HEK293 (cell line): Measurements from ENCODE around the gene TMC3.

Experiments used
- CTCF ChIA-PET: fragments of 350-600 bp; formaldehyde crosslinking; extraction: SDS; loops from one replicate; lab custom pipeline; 2021; ENCODE audit warnings: antibody characterized with exemption; lab: Yijun Ruan, JAX
- POLR2A ChIA-PET: fragments of 300-600 bp; formaldehyde crosslinking; extraction: SDS; loops from one replicate; lab custom pipeline; 2020; ENCODE audit warnings: antibody characterized with exemption, inconsistent platforms; lab: Yijun Ruan, JAX
- H3K27ac ChIP-seq: fragments of 200-500 bp; sonication (Bioruptor generic); 2 replicates; pipeline ENCODE4 v1.5.1; 2014; ENCODE audit warnings: low read depth, low read length, control low read depth, inconsistent platforms; ENCODE audit errors: extremely low read depth
- H3K36me3 ChIP-seq, 2 experiments: fragments of 200-500 bp in 1 of 2; sonication (Bioruptor generic) in 1 of 2; 1 replicate in 1 of 2; 2 replicates in 1 of 2; pipeline ENCODE4 v1.5.1; 2014 to 2017; ENCODE audit warnings: inconsistent platforms in 2 of 2, low read length in 2 of 2; ENCODE audit not compliant: control insufficient read depth in 2 of 2, insufficient read depth in 1 of 2
- H3K4me1 ChIP-seq: fragments of 200-500 bp; sonication (Bioruptor generic); 2 replicates; pipeline ENCODE4 v1.5.1; 2014; ENCODE audit warnings: mild to moderate bottlenecking, low read length, inconsistent platforms; ENCODE audit not compliant: control insufficient read depth, insufficient read depth
- H3K4me3 ChIP-seq: 2 replicates; pipeline ENCODE4 v1.5.1; 2011; ENCODE audit warnings: low read depth, mild to moderate bottlenecking, control low read depth, low read length, moderate library complexity
- H3K9me3 ChIP-seq: fragments of 200-500 bp; sonication (Bioruptor generic); 2 replicates; pipeline ENCODE4 v1.5.1; 2014; ENCODE audit warnings: low read depth, low read length, inconsistent platforms; ENCODE audit not compliant: control insufficient read depth, insufficient read depth
- AEBP2 ChIP-seq: fragments of 450-650 bp; formaldehyde crosslinking; IDR thresholded peaks from 2 replicates; pipeline ENCODE4 v1.5.1; 2016; ENCODE audit warnings: missing biosample characterization, missing genetic modification characterization, borderline replicate concordance
- GFI1B ChIP-seq: fragments of 450-650 bp; formaldehyde crosslinking; IDR thresholded peaks from 2 replicates; pipeline ENCODE4 v1.5.1; 2016; ENCODE audit warnings: missing biosample characterization, missing genetic modification characterization
- KLF8 ChIP-seq: fragments of 450-650 bp; formaldehyde crosslinking; IDR thresholded peaks from 2 replicates; pipeline ENCODE4 v1.5.1; 2016; ENCODE audit warnings: missing biosample characterization, missing genetic modification characterization
- OVOL3 ChIP-seq: fragments of 450-650 bp; formaldehyde crosslinking; IDR thresholded peaks from 2 replicates; pipeline ENCODE4 v1.5.1; 2016; ENCODE audit warnings: missing biosample characterization, missing genetic modification characterization
- SETDB1 ChIP-seq: IDR thresholded peaks from one replicate; pipeline ENCODE4 v1.6.1; 2017; ENCODE audit warnings: mild to moderate bottlenecking, low read length, moderate library complexity, mixed read lengths; ENCODE audit not compliant: insufficient read length
- TCF7L2 ChIP-seq: IDR thresholded peaks from 2 replicates; pipeline ENCODE4 v1.6.1; 2011; ENCODE audit warnings: low read depth, mild to moderate bottlenecking, inconsistent platforms, low read length, moderate library complexity, borderline replicate concordance
- ZBTB17 ChIP-seq: fragments of 450-650 bp; formaldehyde crosslinking; IDR thresholded peaks from 2 replicates; pipeline ENCODE4 v1.5.1; 2016; ENCODE audit warnings: missing biosample characterization, missing genetic modification characterization
- ZNF157 ChIP-seq: fragments of 450-650 bp; formaldehyde crosslinking; IDR thresholded peaks from 2 replicates; pipeline ENCODE4 v1.5.1; 2016; ENCODE audit warnings: missing biosample characterization, missing genetic modification characterization
- ZNF214 ChIP-seq: fragments of 450-650 bp; formaldehyde crosslinking; IDR thresholded peaks from 2 replicates; pipeline ENCODE4 v1.5.1; 2017; ENCODE audit warnings: missing biosample characterization, mild to moderate bottlenecking, missing genetic modification characterization, borderline replicate concordance
- ZNF26 ChIP-seq: fragments of 450-650 bp; formaldehyde crosslinking; IDR thresholded peaks from 2 replicates; pipeline ENCODE4 v1.5.1; 2016; ENCODE audit warnings: missing biosample characterization, missing genetic modification characterization
- ZNF449 ChIP-seq: fragments of 450-650 bp; formaldehyde crosslinking; IDR thresholded peaks from 2 replicates; pipeline ENCODE4 v1.5.1; 2017; ENCODE audit warnings: missing biosample characterization, mild to moderate bottlenecking, missing genetic modification characterization, moderate library complexity
- ZNF692 ChIP-seq: fragments of 450-650 bp; formaldehyde crosslinking; IDR thresholded peaks from 2 replicates; pipeline ENCODE4 v1.5.1; 2016; ENCODE audit warnings: missing biosample characterization, missing genetic modification characterization
- ZNF792 ChIP-seq: fragments of 450-650 bp; formaldehyde crosslinking; IDR thresholded peaks from 2 replicates; pipeline ENCODE4 v1.5.1; 2016; ENCODE audit warnings: missing biosample characterization, missing genetic modification characterization

Gene TMC3

GRCh38 chr15:81384891-81385720 is 11.1 kb upstream of the TMC3 start:
- TF ChIP-seq SETDB1 (peak; percentile 35), GFI1B (tag by site-specific recombination) (no peak)

GRCh38 chr15:81381720-81382119 is 7.7 kb upstream of the TMC3 start:
- H3K4me1 ChIP-seq: no peaks in the 10 kb centered on the region
- TF ChIP-seq ZNF157 (tag by site-specific recombination): no peak
- no peak for TF ChIP-seq ZNF26
- TF ChIP-seq TCF7L2: no peak
- TF ChIP-seq KLF8 (tag by site-specific recombination): no peak
- no peak for TF ChIP-seq OVOL3
- TF ChIP-seq ZNF692: no peak
- TF ChIP-seq, all 188 proteins: peak for 0
- H3K36me3 ChIP-seq: no peaks in the 10 kb centered on the region
- no peak overlapping the region for H3K27ac ChIP-seq
- CTCF ChIA-PET: interaction anchor here (0.5 to 1.6 kb wide), 5 partner anchors 18 to 411 kb away, joined by 3 to 7 read pairs (median 3); no protein-coding TSS in a partner anchor
- no peak overlapping the region for H3K4me3 ChIP-seq
- POLR2A ChIA-PET: no interaction called here
- no peaks in the 10 kb centered on the region for H3K9me3 ChIP-seq

More at GRCh38 chr15:81384891-81385720, 11.1 kb upstream of the TMC3 start:
- ChIA-PET CTCF (interaction anchor here (1.3 kb wide), 1 partner anchor 110 kb away, joined by 3 read pairs; no protein-coding TSS in a partner anchor), POLR2A (no interaction called here)
- H3K4me3 ChIP-seq: no peak overlapping the region
- no peak overlapping the region for H3K27ac ChIP-seq
- no peaks in the 10 kb centered on the region for H3K9me3 ChIP-seq
- no peaks in the 10 kb centered on the region for H3K36me3 ChIP-seq
- H3K4me1 ChIP-seq: no peaks in the 10 kb centered on the region

GRCh38 chr15:81380668-81381067 is 6.7 kb upstream of the TMC3 start:
- Histone ChIP-seq H3K36me3 (no peaks in the 10 kb centered on the region), H3K9me3 (no peaks in the 10 kb centered on the region), H3K27ac (no peak overlapping the region), H3K4me1 (no peaks in the 10 kb centered on the region), H3K4me3 (no peak overlapping the region)
- TF ChIP-seq ZNF792 (tag by site-specific recombination) (no peak), ZBTB17 (peak; percentile 72)
- CTCF ChIA-PET: interaction anchor here (0.6 to 1.6 kb wide), 6 partner anchors 9 to 1848 kb away, joined by 3 to 7 read pairs (median 3); no protein-coding TSS in a partner anchor
- POLR2A ChIA-PET: no interaction called here

- H3K4me1 ChIP-seq: no peaks in the 10 kb centered on the region
- POLR2A ChIA-PET: no interaction called here
- H3K9me3 ChIP-seq: no peaks in the 10 kb centered on the region
- no peaks in the 10 kb centered on the region for H3K36me3 ChIP-seq
- CTCF ChIA-PET: interaction anchor here (0.6 to 1.6 kb wide), 3 partner anchors 21 to 1848 kb away, joined by 3 to 7 read pairs (median 3); no protein-coding TSS in a partner anchor
- TF ChIP-seq ZNF214 (no peak), AEBP2 (tag by site-specific recombination) (no peak), ZNF449 (peak; percentile 61; the same call in 1 of the 2 replicates)
- no peak overlapping the region for H3K27ac ChIP-seq
- no peak overlapping the region for H3K4me3 ChIP-seq
Observed at GRCh38 chr15:81380203-81380602, 6.2 kb upstream of the TMC3 start.
